Measurements from ENCODE around the gene SPATA6. TPM values are rescaled to one million over a fixed set of nuclear protein-coding genes. Genes with fewer than 3 reads are reported as not detected.
"Not testable (repeated sequence)": the region's sequence is repeated elsewhere in the genome, so short reads cannot be mapped to it uniquely, and the experiment has no call there.

SPATA6 gene
- 10 to 100 TPM; 15.9 to 18.3 (median 17.3) TPM for polyA plus RNA-seq (ENCODE audit: insufficient read length in 3 of 3)

DNA sequence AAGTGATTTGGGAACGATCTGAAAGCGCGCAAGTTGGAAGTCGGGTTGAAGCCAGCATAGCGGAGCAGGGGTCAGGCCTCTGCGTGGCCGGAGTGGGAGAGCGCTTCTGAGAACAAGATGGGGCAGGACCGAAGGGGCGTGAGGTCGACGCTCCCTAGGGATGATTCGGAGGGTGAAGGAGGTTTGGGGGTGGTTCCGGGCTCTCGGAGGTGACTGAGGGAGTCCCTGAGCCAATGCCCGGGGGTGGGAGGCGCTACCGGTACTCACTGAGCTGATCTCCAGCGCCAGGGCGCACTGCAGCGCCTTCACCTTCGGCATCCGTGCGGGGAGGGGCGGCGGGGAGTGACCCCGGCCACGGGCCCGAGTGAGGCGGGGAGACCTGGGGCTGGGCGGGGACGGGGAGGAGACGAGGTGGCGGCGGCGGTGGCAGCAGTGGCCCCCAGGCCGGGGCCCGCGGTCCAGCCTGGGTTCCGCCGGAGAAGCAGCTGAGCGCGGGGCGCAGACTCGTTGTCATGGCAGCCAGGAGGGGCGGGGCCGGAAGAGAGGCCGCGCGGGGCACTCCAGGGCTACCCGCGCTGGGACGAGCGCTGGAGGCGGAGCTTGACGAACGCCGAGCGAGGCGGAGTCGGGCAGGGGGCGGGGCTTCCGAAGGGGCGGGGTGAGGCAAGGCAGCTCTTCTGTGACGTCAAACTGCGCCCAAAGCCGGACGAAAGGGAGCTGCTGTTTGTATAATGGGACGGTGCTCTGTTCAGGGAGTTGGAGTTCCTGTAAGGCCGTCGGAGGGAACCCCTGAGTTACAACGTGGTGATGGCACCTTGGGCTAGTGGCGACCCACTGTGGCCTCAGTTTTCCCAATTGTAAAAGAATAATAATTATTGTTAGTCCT lies at the start of gene SPATA6:
Gene SPATA6, minus strand, starts transcription at position 514 of the 886 bp plus-strand sequence. Its CDS starts 196 bp downstream, at position 318.
- DNase-seq (ENCODE audit: low read depth in 3 of 3, low spot score in 2 of 3): peak; percentile 85 to 92 (median 87)

DNA sequence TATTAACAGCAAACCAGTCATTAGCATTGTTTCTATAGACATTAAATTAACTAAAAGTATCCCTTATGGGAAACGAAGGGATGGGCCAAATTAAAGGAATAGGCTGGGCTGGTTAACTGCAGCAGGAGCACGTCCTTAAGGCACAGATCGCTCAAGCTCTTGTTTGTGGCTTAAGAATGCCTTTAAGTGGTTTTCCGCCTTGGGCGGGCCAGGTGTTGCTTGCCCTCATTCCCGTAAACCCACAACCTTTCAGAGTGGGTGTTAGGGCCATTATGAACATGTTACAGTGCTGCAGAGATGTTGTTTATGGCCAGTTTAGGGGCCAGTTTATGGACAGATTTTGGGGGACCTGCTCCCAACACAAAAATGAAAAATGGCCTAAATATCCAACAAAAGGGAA lies 47.9 kb upstream of the SPATA6 start:
- not testable (repeated sequence) for DNase-seq (ENCODE audit: low read depth in 3 of 3, low spot score in 2 of 3)

DNA sequence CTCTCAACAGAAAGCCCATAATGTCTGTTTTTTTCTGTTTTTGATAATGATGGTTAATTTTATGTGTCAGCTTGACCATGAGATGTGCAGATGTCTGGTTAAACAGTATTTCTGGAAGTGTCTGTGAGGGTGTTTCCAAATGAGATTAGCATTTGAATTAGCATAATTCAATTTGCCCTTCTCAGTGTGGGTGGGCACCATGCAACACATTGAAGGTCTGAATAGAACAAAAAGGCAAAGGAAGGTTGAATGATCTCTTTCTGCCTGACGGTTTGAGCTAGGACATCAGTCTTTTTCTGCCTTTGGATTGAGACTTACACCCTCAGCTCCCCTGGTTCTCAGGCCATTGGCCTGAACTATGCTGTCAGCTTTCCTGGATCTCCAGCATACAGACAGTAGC lies 34.9 kb upstream of the SPATA6 start:
- DNase-seq (ENCODE audit: low read depth in 3 of 3, low spot score in 2 of 3): no peak

DNA sequence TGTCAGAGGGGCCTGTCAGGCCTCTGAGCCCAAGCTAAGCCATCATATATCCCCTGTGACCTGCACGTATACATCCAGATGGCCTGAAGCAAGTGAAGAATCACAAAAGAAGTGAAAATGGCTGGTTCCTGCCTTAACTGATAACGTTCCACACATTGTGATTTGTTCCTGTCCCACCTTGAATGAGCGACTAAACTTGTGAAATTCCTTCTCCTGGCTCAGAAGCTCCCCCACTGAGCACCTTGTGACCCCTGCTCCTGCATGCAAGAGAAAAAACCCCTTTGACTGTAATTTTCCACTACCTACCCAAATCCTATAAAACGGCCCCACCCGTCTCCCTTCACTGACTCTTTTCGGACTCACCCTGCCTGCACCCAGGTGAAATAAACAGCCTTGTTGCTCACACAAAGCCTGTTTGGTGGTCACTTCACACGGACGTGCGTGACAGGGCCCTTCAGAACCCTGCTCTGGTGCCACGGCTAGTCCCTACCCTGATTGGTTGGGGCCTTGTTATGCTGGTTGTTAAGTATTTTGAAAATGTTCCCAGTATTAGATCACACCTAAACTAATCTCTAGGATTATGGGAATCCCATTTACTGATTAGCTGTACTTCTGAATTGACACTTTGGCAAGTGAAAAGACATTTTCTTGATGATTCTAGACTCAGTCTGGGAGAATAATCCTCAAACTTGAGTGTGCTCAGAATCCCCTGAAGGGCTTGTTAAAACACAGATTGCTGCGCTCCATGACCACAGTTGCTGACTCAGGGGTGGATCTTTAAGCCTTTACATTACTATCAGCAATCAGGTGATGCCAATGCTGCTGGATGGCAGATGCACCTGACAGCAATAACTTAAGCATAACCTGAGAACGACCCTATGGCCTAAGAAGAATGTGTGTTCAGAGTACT lies 28.8 kb upstream of the SPATA6 start:
- no peak for DNase-seq (ENCODE audit: low read depth in 3 of 3, low spot score in 2 of 3)

DNA sequence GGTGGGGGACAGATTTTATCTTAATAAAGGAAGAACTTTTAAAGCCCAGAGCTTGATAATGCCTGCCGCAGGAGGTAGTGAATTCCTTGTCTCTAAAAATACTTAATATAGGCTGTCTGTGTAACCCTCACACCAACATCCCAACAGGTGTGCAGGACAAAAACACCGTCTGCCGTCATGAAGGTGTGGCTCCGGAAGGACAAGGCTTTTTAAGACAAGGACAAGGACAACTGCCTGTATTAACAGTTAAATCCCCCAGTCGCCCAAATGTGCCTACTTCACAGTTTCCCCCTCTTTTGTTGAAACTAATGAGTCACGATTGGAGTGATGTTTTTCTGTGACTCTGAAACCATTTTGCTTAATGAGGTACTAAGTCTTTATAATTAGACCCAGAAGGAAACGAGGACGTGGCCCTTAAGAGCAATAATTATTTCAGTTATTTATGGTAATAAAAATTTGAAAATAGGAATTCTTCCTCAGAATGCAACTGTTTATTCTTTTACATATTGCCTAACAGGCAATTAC lies 27.3 kb upstream of the SPATA6 start:
- DNase-seq (ENCODE audit: low read depth in 3 of 3, low spot score in 2 of 3): no peak

DNA sequence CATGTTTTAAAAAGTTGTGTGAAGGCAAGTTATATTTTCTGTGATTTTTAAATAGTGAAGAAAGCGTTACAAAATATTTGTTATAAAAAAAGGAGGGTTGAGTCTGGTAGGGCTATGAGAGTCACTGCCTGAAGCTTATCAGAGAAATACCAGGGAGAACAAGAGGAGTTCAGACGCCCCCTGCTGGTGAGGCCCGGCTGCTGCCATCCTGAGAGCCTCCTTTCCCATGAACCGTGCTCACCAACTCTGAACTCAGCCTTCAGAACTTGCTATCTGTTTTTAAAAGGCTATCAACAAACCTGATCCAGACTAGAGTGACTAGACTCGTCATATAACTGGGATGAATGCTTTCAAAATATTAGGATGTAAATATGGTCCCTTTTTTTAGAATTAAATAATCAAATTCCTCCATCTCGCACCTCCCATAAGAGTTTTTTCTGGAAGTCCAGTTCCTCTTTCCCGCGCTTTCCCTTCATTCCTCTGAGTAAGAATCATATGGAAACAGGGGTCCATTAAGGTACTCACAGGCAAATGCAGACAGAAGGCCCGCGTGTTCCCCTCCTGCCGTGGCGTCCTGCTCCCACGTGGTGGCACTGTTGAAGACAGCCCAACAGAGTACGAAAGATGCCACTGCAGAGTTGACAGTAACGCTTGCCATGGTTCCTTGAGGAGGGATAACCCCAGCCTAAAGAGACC lies 26.2 kb upstream of the SPATA6 start:
- DNase-seq (ENCODE audit: low read depth in 3 of 3, low spot score in 2 of 3): peak in 2 of 3 donors; percentile 31 to 65

- DNase-seq (ENCODE audit: low read depth in 3 of 3, low spot score in 2 of 3): no peak
Measured at GRCh38 chr1:48495911-48496310, 23.9 kb upstream of the SPATA6 start.

DNA sequence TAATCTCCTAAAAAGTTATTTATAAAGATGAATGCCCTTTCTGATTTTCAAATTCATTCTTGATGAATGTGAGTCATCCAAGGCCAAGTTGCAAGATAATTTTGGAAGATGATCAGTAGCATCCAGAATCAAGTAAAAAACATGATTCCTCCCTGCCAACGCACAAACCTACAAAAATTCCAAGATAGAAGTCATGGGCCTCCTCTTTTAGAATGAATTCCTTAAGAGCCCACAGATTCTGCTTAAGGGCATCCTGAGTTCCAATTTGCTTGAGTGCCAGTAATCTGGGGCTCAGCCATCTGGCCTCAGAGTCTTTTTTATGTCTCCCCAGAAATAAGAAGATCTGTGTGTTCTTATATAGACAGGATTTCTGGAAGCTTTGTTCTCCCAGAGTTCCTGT lies 23.2 kb upstream of the SPATA6 start:
- no peak for DNase-seq (ENCODE audit: low read depth in 3 of 3, low spot score in 2 of 3)

GRCh38 chr1:48493970-48494769 lies 22.2 kb upstream of the SPATA6 start:
- DNase-seq (ENCODE audit: low read depth in 3 of 3, low spot score in 2 of 3): peak in 1 of 3 donors; percentile 48

DNA sequence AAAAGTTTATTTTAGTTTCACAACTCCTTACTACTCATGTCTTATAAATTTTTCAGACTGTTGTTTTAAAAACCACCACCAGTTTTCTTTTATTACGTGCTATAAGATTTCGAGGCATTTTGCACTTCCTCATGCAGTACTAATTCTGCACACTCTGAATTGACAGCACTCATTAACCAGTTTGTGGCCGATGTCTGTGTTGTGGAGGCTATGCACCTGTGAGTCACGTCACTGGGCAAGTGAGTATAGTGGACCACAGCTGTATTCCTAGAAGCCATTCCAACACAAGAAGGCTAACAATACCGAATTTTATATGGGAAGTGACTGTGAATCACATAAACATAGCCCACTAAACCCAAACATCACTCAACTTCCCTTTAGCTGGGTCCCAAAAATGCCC lies 21.0 kb upstream of the SPATA6 start:
- DNase-seq (ENCODE audit: low read depth in 3 of 3, low spot score in 2 of 3): no peak

GRCh38 chr1:48492392-48492791 lies 20.4 kb upstream of the SPATA6 start:
- no peak for DNase-seq (ENCODE audit: low read depth in 3 of 3, low spot score in 2 of 3)

DNA sequence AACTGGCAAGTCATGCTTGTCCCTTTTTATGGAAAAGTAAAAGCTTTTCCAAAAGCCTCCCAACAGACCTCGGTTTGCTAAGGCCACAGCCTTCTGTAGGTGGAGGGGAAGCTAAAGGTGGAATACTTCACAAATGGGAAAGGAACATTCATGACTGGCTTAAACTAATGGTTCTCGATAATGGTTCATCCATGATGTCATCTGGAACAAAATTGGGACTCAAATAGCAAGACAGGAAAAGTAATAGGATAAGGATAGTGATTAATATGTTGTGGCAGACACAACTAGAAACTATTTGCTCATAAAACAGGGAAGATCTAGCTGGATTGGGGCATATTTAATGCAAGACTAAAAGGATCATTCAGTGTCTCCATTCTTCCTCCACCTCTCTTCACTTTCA lies 16.7 kb upstream of the SPATA6 start:
- DNase-seq (ENCODE audit: low read depth in 3 of 3, low spot score in 2 of 3): no peak

DNA sequence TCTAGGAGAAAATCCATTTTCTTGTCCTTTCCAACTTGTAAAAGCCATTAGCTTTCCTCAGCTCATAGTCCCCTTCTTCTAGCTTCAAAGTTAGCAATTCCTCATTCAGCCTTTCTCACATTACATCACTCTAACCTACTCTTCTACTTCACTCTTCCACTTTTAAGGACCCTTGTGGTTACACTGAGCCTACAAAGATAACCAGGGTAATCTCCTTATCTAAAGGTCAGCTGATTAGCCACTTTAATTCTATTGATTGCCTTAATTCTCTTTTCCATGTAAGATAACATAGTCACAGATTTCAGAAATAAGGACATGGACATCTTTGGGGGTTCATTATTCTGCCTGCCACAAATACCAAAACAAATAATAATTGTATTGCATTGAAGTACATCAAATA lies 8.5 kb upstream of the SPATA6 start:
- DNase-seq (ENCODE audit: low read depth in 3 of 3, low spot score in 2 of 3): no peak

- DNase-seq (ENCODE audit: low read depth in 3 of 3, low spot score in 2 of 3): not testable (repeated sequence)
Measured at GRCh38 chr1:48480023-48480422, 8.0 kb upstream of the SPATA6 start.

GRCh38 chr1:48472638-48473037 lies 634 bp upstream of the SPATA6 start:
- DNase-seq (ENCODE audit: low read depth in 3 of 3, low spot score in 2 of 3): no peak

DNA sequence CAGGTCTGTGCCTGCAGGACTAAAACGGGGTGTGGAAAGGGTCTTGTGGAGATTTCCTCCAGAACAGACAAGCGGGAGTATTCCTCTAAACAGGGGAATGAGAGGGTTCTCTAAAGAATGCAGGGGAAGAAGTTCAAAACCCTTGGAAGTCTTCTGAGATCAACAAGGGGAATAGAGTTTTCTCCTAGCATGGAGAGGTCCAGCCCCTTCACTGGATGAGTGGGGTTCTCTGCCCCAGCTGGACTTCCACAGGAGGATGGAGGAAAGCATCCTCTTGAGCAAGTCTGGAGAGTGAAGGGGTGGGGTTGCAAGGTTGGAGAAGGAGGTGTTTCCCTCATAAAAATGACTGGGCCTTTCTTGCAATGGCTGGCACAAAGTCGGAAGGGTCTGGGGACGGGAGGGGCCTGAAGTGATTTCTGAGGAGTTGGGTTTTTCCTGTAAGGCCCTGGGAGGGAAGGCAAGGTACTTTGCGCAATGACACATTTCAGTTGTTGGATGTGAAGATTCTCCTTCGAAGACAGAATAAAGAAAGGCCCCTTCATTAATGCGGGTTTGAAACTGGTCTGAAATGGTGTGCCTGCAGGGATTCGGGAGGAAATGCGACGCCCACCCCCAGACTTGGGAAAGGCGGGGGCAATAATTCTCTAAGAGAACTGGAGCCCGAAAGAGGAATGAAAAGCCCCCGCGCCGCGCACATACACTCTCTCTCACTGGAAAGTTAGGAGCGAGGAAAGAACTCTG lies 884 bp downstream of the SPATA6 start:
- DNase-seq (ENCODE audit: low read depth in 3 of 3, low spot score in 2 of 3): no peak

DNA sequence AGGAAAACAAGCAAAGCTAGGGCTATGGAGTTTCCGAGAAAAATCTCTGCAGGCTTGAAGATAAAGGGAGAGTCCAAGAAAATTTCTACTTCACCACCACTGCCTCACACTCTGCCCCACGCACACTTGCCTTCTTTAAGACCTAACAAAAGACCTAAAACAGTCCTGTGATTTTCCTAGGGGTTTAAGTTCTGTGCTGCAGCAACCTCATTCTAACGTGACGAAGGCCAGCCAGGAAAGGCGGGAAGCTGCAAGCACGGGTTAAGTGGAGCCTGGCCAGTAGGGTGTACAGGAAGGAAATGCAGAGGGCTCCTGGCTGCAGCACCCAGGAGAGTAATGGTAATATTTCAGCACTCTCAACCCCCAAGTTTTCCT lies 1.5 kb downstream of the SPATA6 start:
- DNase-seq (ENCODE audit: low read depth in 3 of 3, low spot score in 2 of 3): no peak

GRCh38 chr1:48469616-48470480 lies 2.2 kb downstream of the SPATA6 start:
- DNase-seq (ENCODE audit: low read depth in 3 of 3, low spot score in 2 of 3): no peak
